Stimulated activated CD4-positive, alpha-beta T cell treated with anti-CD3 and anti-CD28 coated beads, Interleukin-1b, Interleukin-23, amount 100 ng/mL, for 48 hours (primary cell): ENCODE data around the gene PHACTR1.
"Not testable (repeated sequence)": the region's sequence is repeated elsewhere in the genome, so short reads cannot be mapped to it uniquely, and the experiment has no call there.

Experiments
- DNase-seq: peaks from one replicate; pipeline ENCODE4 v3.0.0-alpha.2; 2020

The PHACTR1 gene

GRCh38 chr6:12916006-12916405, 199.4 kb downstream of the PHACTR1 start:
- no peak for DNase-seq

GRCh38 chr6:12916420-12917136, 200.0 kb downstream of the PHACTR1 start:
- DNase-seq: no peak

- DNase-seq: no peak
Measured at GRCh38 chr6:12921467-12921866, 204.9 kb downstream of the PHACTR1 start.

GRCh38 chr6:12923644-12924235, 207.2 kb downstream of the PHACTR1 start:
- DNase-seq: no peak

- DNase-seq: no peak
Measured at GRCh38 chr6:12924911-12925310, 208.3 kb downstream of the PHACTR1 start.

GRCh38 chr6:12927746-12928145, 211.2 kb downstream of the PHACTR1 start:
- no peak for DNase-seq

- no peak for DNase-seq
Measured at GRCh38 chr6:12929678-12930077, 213.1 kb downstream of the PHACTR1 start.

GRCh38 chr6:12931639-12932038, 215.1 kb downstream of the PHACTR1 start:
- no peak for DNase-seq

- no peak for DNase-seq
Measured at GRCh38 chr6:12935637-12936036, 219.1 kb downstream of the PHACTR1 start.

GRCh38 chr6:12937971-12938370, 221.4 kb downstream of the PHACTR1 start:
- DNase-seq: no peak

- no peak for DNase-seq
Measured at GRCh38 chr6:12939314-12939713, 222.7 kb downstream of the PHACTR1 start.

- no peak for DNase-seq
Measured at GRCh38 chr6:12941422-12941821, 224.9 kb downstream of the PHACTR1 start.

- DNase-seq: no peak
Measured at GRCh38 chr6:12943549-12943948, 227.0 kb downstream of the PHACTR1 start.

GRCh38 chr6:12944001-12944400, 227.4 kb downstream of the PHACTR1 start:
- no peak for DNase-seq

- DNase-seq: not testable (repeated sequence)
Measured at GRCh38 chr6:12944528-12944927, 228.0 kb downstream of the PHACTR1 start.

GRCh38 chr6:12947151-12947871, 230.7 kb downstream of the PHACTR1 start:
- no peak for DNase-seq

- no peak for DNase-seq
Measured at GRCh38 chr6:12947967-12948366, 231.4 kb downstream of the PHACTR1 start.

GRCh38 chr6:12950976-12951375, 234.4 kb downstream of the PHACTR1 start:
- no peak for DNase-seq

- no peak for DNase-seq
Measured at GRCh38 chr6:12951415-12951814, 234.8 kb downstream of the PHACTR1 start.

- no peak for DNase-seq
Measured at GRCh38 chr6:12952318-12952717, 235.8 kb downstream of the PHACTR1 start.

- no peak for DNase-seq
Measured at GRCh38 chr6:12955956-12956355, 239.4 kb downstream of the PHACTR1 start.

- no peak for DNase-seq
Measured at GRCh38 chr6:12956991-12957320, 240.4 kb downstream of the PHACTR1 start.

GRCh38 chr6:12957321-12958051, 240.9 kb downstream of the PHACTR1 start:
- peak; percentile 3 for DNase-seq
